Nephron progenitor cell (in vitro differentiated cells): ENCODE data around the gene BEST1.

Experiments used
- DNase-seq: peaks from one replicate; pipeline ENCODE4 v3.0.0; 2021
- H3K27ac Mint-ChIP-seq: 2 replicates; pipeline ENCODE4 v1.8.0; 2021; ENCODE audit warnings: mild to moderate bottlenecking, moderate library complexity, mixed read lengths
- H3K27me3 Mint-ChIP-seq: 2 replicates; pipeline ENCODE4 v1.8.0; 2021; ENCODE audit warnings: mild to moderate bottlenecking, low read depth, mixed read lengths; ENCODE audit not compliant: poor library complexity
- H3K36me3 Mint-ChIP-seq: 2 replicates; pipeline ENCODE4 v1.8.0; 2021; ENCODE audit warnings: low read depth, mixed read lengths
- H3K4me1 Mint-ChIP-seq: 2 replicates; pipeline ENCODE4 v1.8.0; 2021; ENCODE audit warnings: mixed read lengths
- H3K4me3 Mint-ChIP-seq: 2 replicates; pipeline ENCODE4 v1.8.0; 2021; ENCODE audit warnings: mild to moderate bottlenecking, moderate library complexity, mixed read lengths
- H3K9me3 Mint-ChIP-seq: 2 replicates; pipeline ENCODE4 v1.8.0; 2021; ENCODE audit warnings: mild to moderate bottlenecking, moderate library complexity, mixed read lengths
- CTCF ChIP-seq: fragments of 200-600 bp; sonication (generic); IDR thresholded peaks from 2 replicates; pipeline ENCODE4 v1.5.0; 2021; ENCODE audit warnings: antibody characterized with exemption

The BEST1 gene

GRCh38 chr11:62010935-62011528, 60.9 kb downstream of the BEST1 start:
- DNase-seq: no peak
- Mint-ChIP-seq H3K4me1 (peaks cover 8% of the 10 kb centered on the region), H3K27me3 (peaks cover 4% of the 10 kb centered on the region)

DNA sequence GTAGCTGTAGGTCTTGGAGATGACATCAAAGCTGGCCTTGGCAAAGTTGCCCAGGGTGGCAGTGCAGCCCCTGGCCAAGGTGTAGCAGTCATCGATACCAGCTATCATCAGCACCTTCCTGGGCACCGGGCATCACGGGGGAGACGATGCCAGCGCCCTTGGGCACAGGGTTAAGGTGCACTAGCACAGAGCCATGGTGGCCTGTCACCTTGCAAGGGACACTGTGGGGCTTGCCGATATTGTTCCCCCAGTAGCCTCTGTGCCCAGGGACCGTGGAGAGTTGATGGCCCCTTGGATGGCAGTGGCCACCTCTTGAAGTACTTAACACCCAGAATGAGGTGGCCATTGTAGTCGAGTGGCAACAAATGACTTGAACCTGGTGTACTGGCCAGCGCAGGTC, 61.7 kb downstream of the BEST1 start:
- Mint-ChIP-seq H3K27ac (no peak overlapping the region), H3K9me3 (peaks cover 10% of the 10 kb centered on the region), H3K27me3 (peaks cover 4% of the 10 kb centered on the region), H3K36me3 (no peaks in the 10 kb centered on the region), H3K4me3 (no peak overlapping the region), H3K4me1 (peaks cover 12% of the 10 kb centered on the region)
- DNase-seq: no peak
- TF ChIP-seq CTCF: no peak

More at GRCh38 chr11:62010935-62011528, 60.9 kb downstream of the BEST1 start:
- H3K36me3 Mint-ChIP-seq: no peaks in the 10 kb centered on the region
- no peak overlapping the region for H3K27ac Mint-ChIP-seq
- H3K4me3 Mint-ChIP-seq: no peak overlapping the region
- H3K9me3 Mint-ChIP-seq: peaks cover 10% of the 10 kb centered on the region
- no peak for TF ChIP-seq CTCF

DNA sequence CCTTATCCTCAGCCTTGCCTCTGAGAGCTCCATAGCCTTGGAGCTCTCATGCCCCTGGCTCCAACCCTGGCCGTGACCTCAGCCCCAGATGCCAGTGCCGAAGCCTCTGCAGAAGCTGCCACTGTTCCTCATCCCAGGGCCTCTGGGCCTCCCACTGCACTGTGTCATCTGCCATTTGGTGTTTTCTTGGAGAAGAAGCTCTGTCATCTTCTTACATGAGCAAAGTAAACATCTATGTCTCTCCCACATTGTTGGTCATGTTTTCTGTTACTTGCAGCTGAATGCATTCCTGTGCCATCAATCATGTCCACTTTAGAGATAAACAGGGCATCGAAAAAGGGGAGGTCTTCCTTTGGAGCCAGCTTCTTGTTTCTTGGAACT, 62.3 kb downstream of the BEST1 start:
- Mint-ChIP-seq H3K4me1 (peaks cover 17% of the 10 kb centered on the region), H3K9me3 (peaks cover 7% of the 10 kb centered on the region), H3K36me3 (no peaks in the 10 kb centered on the region), H3K4me3 (no peak overlapping the region), H3K27me3 (peaks cover 4% of the 10 kb centered on the region), H3K27ac (no peak overlapping the region)
- TF ChIP-seq CTCF: no peak
- DNase-seq: no peak

DNA sequence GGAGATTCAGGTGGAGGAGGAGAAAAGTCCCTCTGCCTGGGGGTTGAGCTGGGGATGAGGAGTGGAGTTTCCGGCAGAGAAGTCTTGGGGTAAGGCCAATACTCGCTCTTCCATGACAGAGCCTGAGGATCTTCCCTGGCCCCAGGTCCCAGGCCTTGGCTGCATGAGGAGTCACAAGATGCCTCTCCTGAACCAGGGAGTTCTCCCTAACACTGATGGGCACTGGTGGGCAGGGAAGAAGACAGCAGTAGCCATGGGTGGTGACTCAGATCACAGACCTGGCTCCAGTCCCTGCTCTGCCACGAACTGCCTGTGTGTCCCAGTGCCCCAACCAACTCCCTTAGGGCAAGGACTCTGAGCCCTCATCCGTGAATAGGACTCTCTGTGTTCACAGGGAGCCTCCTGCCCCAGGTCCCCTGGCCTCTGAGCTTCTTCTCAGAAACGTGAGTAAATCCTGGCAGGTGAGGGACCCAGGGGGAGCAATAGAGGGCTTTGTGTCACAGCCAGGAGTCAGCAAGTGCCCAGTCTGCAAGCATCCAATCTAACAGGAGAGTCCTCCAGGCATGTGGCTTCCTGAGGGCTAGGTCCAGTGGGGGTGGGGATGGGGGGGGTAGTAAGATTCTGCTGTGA, 62.8 kb downstream of the BEST1 start:
- Mint-ChIP-seq H3K9me3 (peaks cover 4% of the 10 kb centered on the region), H3K27me3 (peaks cover 4% of the 10 kb centered on the region), H3K4me1 (peaks cover 18% of the 10 kb centered on the region), H3K27ac (no peak overlapping the region), H3K36me3 (no peaks in the 10 kb centered on the region), H3K4me3 (no peak overlapping the region)
- no peak for TF ChIP-seq CTCF
- no peak for DNase-seq
